GM10266 (cell line): ENCODE data around the gene IMPA2.

ENCODE experiments used
- DNase-seq: peaks from one replicate; pipeline ENCODE4 v3.0.0; 2012; ENCODE audit errors: extremely low spot score
- CTCF ChIP-seq: IDR thresholded peaks from 2 replicates; pipeline ENCODE4 v1.5.1; 2012; ENCODE audit warnings: mild to moderate bottlenecking, low read depth; ENCODE audit not compliant: control insufficient read depth, insufficient read depth; ENCODE audit errors: missing control alignments

IMPA2 gene

GRCh38 chr18:12026562-12026961 lies 45.3 kb downstream of the IMPA2 start:
- DNase-seq = no peak
- TF ChIP-seq CTCF = no peak

- TF ChIP-seq CTCF = no peak
- DNase-seq = no peak
These were observed 45.7 kb downstream of the IMPA2 start for GRCh38 chr18:12027046-12027445.

- no peak for DNase-seq
- no peak for TF ChIP-seq CTCF
These were observed 46.2 kb downstream of the IMPA2 start for GRCh38 chr18:12027480-12027879.

GRCh38 chr18:12028040-12028628 lies 46.8 kb downstream of the IMPA2 start:
- no peak for DNase-seq
- no peak for TF ChIP-seq CTCF

- TF ChIP-seq CTCF = no peak
These were observed 47.4 kb downstream of the IMPA2 start for GRCh38 chr18:12028674-12029073.

GRCh38 chr18:12029786-12030584 lies 48.7 kb downstream of the IMPA2 start:
- DNase-seq = no peak
- no peak for TF ChIP-seq CTCF

More at GRCh38 chr18:12028674-12029073, 47.4 kb downstream of the IMPA2 start:
- DNase-seq = no peak

- DNase-seq = no peak
- no peak for TF ChIP-seq CTCF
These were observed 49.4 kb downstream of the IMPA2 start for GRCh38 chr18:12030670-12031069.
